Kidney capillary endothelial cell (primary cell): Measurements from ENCODE around the gene PLA2G2D.
A peak's percentile ranks its signal among the peaks of the same experiment; 100 is the strongest.

Experiments used
- DNase-seq: peaks from one replicate; pipeline ENCODE4 v3.0.0-alpha.2; 2018; ENCODE audit warnings: low spot score

PLA2G2D gene

GRCh38 chr1:20119347-20119746 lies at the start of gene PLA2G2D:
PLA2G2D (minus strand) TSS chr1:20119536; CDS start chr1:20119498, 38 bp downstream.
- DNase-seq = no peak

GRCh38 chr1:20168564-20169491 lies 49.5 kb upstream of the PLA2G2D start:
- DNase-seq = no peak

- no peak for DNase-seq
These were observed 47.8 kb upstream of the PLA2G2D start for GRCh38 chr1:20167126-20167525.

GRCh38 chr1:20166051-20166450 lies 46.7 kb upstream of the PLA2G2D start:
- DNase-seq = no peak

GRCh38 chr1:20165522-20165951 lies 46.2 kb upstream of the PLA2G2D start:
- DNase-seq = no peak

- DNase-seq = peak; percentile 85
These were observed 45.4 kb upstream of the PLA2G2D start for GRCh38 chr1:20164694-20165202.

- DNase-seq = no peak
These were observed 40.7 kb upstream of the PLA2G2D start for GRCh38 chr1:20160034-20160433.

- no peak for DNase-seq
These were observed 39.2 kb upstream of the PLA2G2D start for GRCh38 chr1:20158358-20159070.

GRCh38 chr1:20154301-20154831 lies 35.0 kb upstream of the PLA2G2D start:
- DNase-seq = no peak

- no peak for DNase-seq
These were observed 33.7 kb upstream of the PLA2G2D start for GRCh38 chr1:20153000-20153418.

GRCh38 chr1:20152599-20152930 lies 33.2 kb upstream of the PLA2G2D start:
- DNase-seq = no peak

GRCh38 chr1:20151906-20152598 lies 32.7 kb upstream of the PLA2G2D start:
- DNase-seq = peak; percentile 68

GRCh38 chr1:20150969-20151368 lies 31.6 kb upstream of the PLA2G2D start:
- no peak for DNase-seq

GRCh38 chr1:20150326-20150705 lies 31.0 kb upstream of the PLA2G2D start:
- no peak for DNase-seq

- DNase-seq = no peak
These were observed 30.4 kb upstream of the PLA2G2D start for GRCh38 chr1:20149601-20150325.

- no peak for DNase-seq
These were observed 29.5 kb upstream of the PLA2G2D start for GRCh38 chr1:20148571-20149500.

- no peak for DNase-seq
These were observed 28.7 kb upstream of the PLA2G2D start for GRCh38 chr1:20147846-20148570.

- no peak for DNase-seq
These were observed 24.6 kb upstream of the PLA2G2D start for GRCh38 chr1:20143734-20144565.

GRCh38 chr1:20143318-20143717 lies 24.0 kb upstream of the PLA2G2D start:
- no peak for DNase-seq
